K562 (cell line): ENCODE results near the gene TMEM156. TPM values are rescaled to one million over a fixed set of nuclear protein-coding genes. Genes with fewer than 3 reads are reported as not detected.
A peak's percentile ranks its signal among the peaks of the same experiment; 100 is the strongest.

Experiments used
- ARNT ChIP-seq, 2 experiments: fragments of 450-650 bp; IDR thresholded peaks; 2 replicates each; pipeline ENCODE4 v1.6.1; 2016; ENCODE audit warnings: mild to moderate bottlenecking in 1 of 2
- CTBP1 ChIP-seq: fragments of 450-650 bp; IDR thresholded peaks from 2 replicates; pipeline ENCODE4 v1.6.1; 2016; ENCODE audit warnings: borderline replicate concordance
- FOXP4 ChIP-seq: sonication (generic); formaldehyde crosslinking; IDR thresholded peaks from 2 replicates; pipeline ENCODE4 v1.8.0; 2022; ENCODE audit warnings: mild to moderate bottlenecking, missing genetic modification reagents, borderline replicate concordance
- HDAC1 ChIP-seq, 2 experiments: fragments of 450-650 bp; IDR thresholded peaks; 2 replicates each; pipeline ENCODE4 v1.6.1; 2016 to 2017; ENCODE audit warnings: inconsistent platforms in 1 of 2, mild to moderate bottlenecking in 1 of 2, moderate library complexity in 1 of 2
- HNRNPH1 ChIP-seq: fragments of 200-400 bp; formaldehyde crosslinking; optimal IDR thresholded peaks from 2 replicates; pipeline ENCODE3; 2017; ENCODE audit warnings: low read depth, mild to moderate bottlenecking, low read length, moderate library complexity
- JUND ChIP-seq, 2 experiments: IDR thresholded peaks; 2 replicates in 1 of 2; 3 replicates in 1 of 2; pipeline ENCODE4 v1.6.1; 2011; ENCODE audit warnings: borderline replicate concordance in 2 of 2, low read depth in 2 of 2, low read length in 2 of 2, improper control_type of control experiment in 1 of 2, missing biosample characterization in 1 of 2, missing genetic modification characterization in 1 of 2, missing genetic modification reagents in 1 of 2
- LEF1 ChIP-seq: fragments of 450-650 bp; IDR thresholded peaks from 2 replicates; pipeline ENCODE4 v1.6.1; 2016; ENCODE audit warnings: mild to moderate bottlenecking
- MYC ChIP-seq, 2 experiments: fragments of 250-450 bp in 1 of 2; sonication (Bioruptor Pico) in 1 of 2; IDR thresholded peaks; 2 replicates each; pipeline versions ENCODE4 v1.5.1 to v1.6.1; 2012 to 2021; ENCODE audit warnings: low read depth in 2 of 2, borderline replicate concordance in 1 of 2, improper control_type of control experiment in 1 of 2, low read length in 1 of 2, mild to moderate bottlenecking in 1 of 2, moderate library complexity in 1 of 2
- POLR2H ChIP-seq: IDR thresholded peaks from 2 replicates; pipeline ENCODE4 v1.6.1; 2016; ENCODE audit warnings: missing genetic modification characterization, low read depth, mild to moderate bottlenecking, control low read depth, missing compliant biosample characterization, moderate library complexity
- PPARD ChIP-seq: fragments of 250-450 bp; sonication (Bioruptor Pico); IDR thresholded peaks from 2 replicates; pipeline ENCODE4 v1.8.0; 2022; ENCODE audit warnings: inconsistent platforms, mild to moderate bottlenecking, moderate library complexity
- RB1 ChIP-seq: fragments of 450-650 bp; IDR thresholded peaks from 2 replicates; pipeline ENCODE4 v1.6.1; 2017; ENCODE audit warnings: low read depth, mild to moderate bottlenecking
- RBM17 ChIP-seq: fragments of 200-400 bp; formaldehyde crosslinking; IDR thresholded peaks from 2 replicates; pipeline ENCODE4 v1.6.1; 2017; ENCODE audit warnings: low read depth, mild to moderate bottlenecking, low read length, borderline replicate concordance
- RBM25 ChIP-seq: fragments of 200-400 bp; formaldehyde crosslinking; IDR thresholded peaks from 2 replicates; pipeline ENCODE4 v1.6.1; 2018; ENCODE audit warnings: low read length, low read depth, moderate library complexity; ENCODE audit not compliant: severe bottlenecking
- TAF9B ChIP-seq: fragments of 450-650 bp; IDR thresholded peaks from 2 replicates; pipeline ENCODE4 v1.6.1; 2018; ENCODE audit warnings: mild to moderate bottlenecking; ENCODE audit not compliant: partially characterized antibody
- TARDBP ChIP-seq: fragments of 450-650 bp; IDR thresholded peaks from 2 replicates; pipeline ENCODE4 v1.6.1; 2016
- TBP ChIP-seq: optimal IDR thresholded peaks from 2 replicates; pipeline ENCODE3; 2011; ENCODE audit warnings: low read depth, low read length, improper control_type of control experiment
- ZBTB2 ChIP-seq: fragments of 450-650 bp; IDR thresholded peaks from 2 replicates; pipeline ENCODE4 v1.6.1; 2016; ENCODE audit warnings: antibody characterized with exemption
- ZMIZ1 ChIP-seq, 2 experiments: fragments of 150-350 bp in 1 of 2; IDR thresholded peaks; 2 replicates each; pipeline ENCODE4 v1.6.1; 2012 to 2016; ENCODE audit warnings: low read depth in 2 of 2, low read length in 2 of 2, mild to moderate bottlenecking in 1 of 2, moderate library complexity in 1 of 2
- ZNF197 ChIP-seq: fragments of 200-800 bp; sonication (Bioruptor generic); IDR thresholded peaks from 2 replicates; pipeline ENCODE4 v1.6.1; 2016; ENCODE audit warnings: low read depth, missing genetic modification characterization, missing compliant biosample characterization
- ZNF717 ChIP-seq: fragments of 250-450 bp; sonication (Bioruptor Pico); IDR thresholded peaks from 2 replicates; pipeline ENCODE4 v1.5.0; 2021
- polyA plus RNA-seq, 8 experiments: library from polyadenylated mRNA; depleted of rRNA in 4 of 8; stranded (reverse) in 5 of 8; unstranded in 3 of 8; fragments of >200 nt; fragmentation: Nextera tagmentation in 2 of 8; fragmentation: Illumina TruSeq in 1 of 8; extraction: Ambion mirVana in 2 of 8; extraction: Trizol in 1 of 8; gene quantifications; 2 replicates each; pipeline versions ENCODE4 v1.2.1 to v1.2.3, GENCODE V29; 2011 to 2014; ENCODE audit warnings: inconsistent platforms in 1 of 8, missing spikeins in 1 of 8
- total RNA-seq, 7 experiments: library from RNA; depleted of rRNA in 6 of 7; stranded (reverse); fragments of >200 nt in 6 of 7; fragmentation: Illumina TruSeq in 2 of 7; extraction: Trizol in 2 of 7; gene quantifications; 2 replicates each; pipeline versions ENCODE4 v1.2.1 to v1.2.3, GENCODE V29; 2011 to 2021; ENCODE audit warnings: low replicate concordance in 1 of 7

Gene TMEM156
- total and polyA plus RNA-seq, 9 of the 15 experiments (the other 6 are each of a cell fraction or from before 2014, with no cell fraction given): 3.5 to 9.6 (median 6.4) TPM

GRCh38 chr4:39044956-39045826, 13.0 kb upstream of the TMEM156 start (continued):
- 0 out of 2 replicates have a peak, but pooled peaks have one; percentile 10 for TF ChIP-seq JUND (IDR thresholded peaks at IDR 0.05; ENCODE audit: borderline replicate concordance, low read depth, low read length)
- TF ChIP-seq JUND (tag; IDR thresholded peaks at IDR 0.05; ENCODE audit: borderline replicate concordance, low read depth, low read length): no peak
- no peak for TF ChIP-seq RBM25
- TF ChIP-seq ZNF717 (CRISPR knock-in tag): no peak
- peak; percentile 77 for TF ChIP-seq RB1
- TF ChIP-seq ZBTB2: no peak
- TF ChIP-seq HNRNPH1: no peak
- no peak for TF ChIP-seq ZMIZ1 (IDR thresholded peaks at IDR 0.05; ENCODE audit: low read depth in 2 of 2, low read length in 2 of 2)
- TF ChIP-seq TARDBP: no peak
- no peak for TF ChIP-seq RBM17
- TF ChIP-seq CTBP1: peak; percentile 47; the same call in 1 of the 2 replicates
- no peak for TF ChIP-seq FOXP4 (CRISPR knock-in tag)
- no peak for TF ChIP-seq PPARD (CRISPR knock-in tag)
- TF ChIP-seq LEF1: no peak
- TF ChIP-seq HDAC1 (IDR thresholded peaks at IDR 0.05): no peak
- TF ChIP-seq TAF9B: no peak
- no peak for TF ChIP-seq ARNT (IDR thresholded peaks at IDR 0.05)
- TF ChIP-seq POLR2H (tag): 0 out of 2 replicates have a peak, but pooled peaks have one; percentile 11
- TF ChIP-seq TBP: peak; percentile 61
- TF ChIP-seq ZNF197 (CRISPR knock-in tag): no peak; the same call in 1 of the 2 replicates
- TF ChIP-seq MYC (IDR thresholded peaks at IDR 0.05; ENCODE audit: low read depth, low read length): no peak
- no peak for TF ChIP-seq MYC (CRISPR knock-in tag; IDR thresholded peaks at IDR 0.05; ENCODE audit: borderline replicate concordance, low read depth)
